Effector memory CD4-positive, alpha-beta T cell (primary cell): ENCODE results near the gene SLC35A5.

Source experiments
- DNase-seq, 3 donors: peaks; one replicate each; pipeline ENCODE4 v3.0.0-alpha.2; 2020
- H3K27ac ChIP-seq: 2 replicates; pipeline ENCODE4 v1.7.0; 2013; ENCODE audit warnings: mild to moderate bottlenecking, low read length, moderate library complexity; ENCODE audit not compliant: insufficient read depth, poor library complexity, severe bottlenecking
- H3K27me3 ChIP-seq: replicated peaks from 2 replicates; pipeline ENCODE4 v1.7.0; 2013; ENCODE audit warnings: mild to moderate bottlenecking, low read length; ENCODE audit not compliant: insufficient read depth, control insufficient read depth, poor library complexity, severe bottlenecking
- H3K36me3 ChIP-seq: 2 replicates; pipeline ENCODE4 v1.7.0; 2013; ENCODE audit warnings: mild to moderate bottlenecking, low read length, moderate library complexity; ENCODE audit not compliant: control insufficient read depth, insufficient read depth
- H3K4me1 ChIP-seq: 2 replicates; pipeline ENCODE4 v1.7.0; 2013; ENCODE audit warnings: low read length, mild to moderate bottlenecking; ENCODE audit not compliant: control insufficient read depth, insufficient read depth, poor library complexity, severe bottlenecking
- H3K4me3 ChIP-seq: 2 replicates; pipeline ENCODE4 v1.7.0; 2013; ENCODE audit warnings: low read length, low read depth, mild to moderate bottlenecking; ENCODE audit not compliant: insufficient read depth, poor library complexity, severe bottlenecking
- H3K9me3 ChIP-seq: 2 replicates; pipeline ENCODE4 v1.7.0; 2013; ENCODE audit warnings: mild to moderate bottlenecking, low read length, moderate library complexity; ENCODE audit not compliant: control insufficient read depth

The SLC35A5 gene

DNA sequence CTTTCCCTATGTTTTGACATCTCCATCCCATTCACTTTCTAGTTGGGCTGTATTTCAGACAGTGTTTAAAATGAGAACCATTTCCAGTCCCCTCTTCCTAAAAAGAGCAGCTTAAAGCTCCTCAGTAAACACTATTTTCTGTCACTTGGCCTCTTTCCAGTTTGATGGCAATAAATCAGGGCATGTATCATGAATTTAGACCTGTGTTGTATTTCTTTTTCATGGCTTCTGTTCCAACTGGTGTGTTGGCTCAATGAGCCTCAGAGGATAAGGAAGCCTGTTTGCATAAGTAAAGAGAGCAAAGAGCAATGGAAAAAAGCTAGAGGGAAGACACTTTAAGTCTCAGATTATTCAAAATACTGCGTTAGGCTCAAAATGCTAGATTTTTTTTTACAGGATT is 71.9 kb downstream of the SLC35A5 start:
- DNase-seq = no peak
- Histone ChIP-seq H3K27me3 (no peaks in the 10 kb centered on the region), H3K36me3 (no peaks in the 10 kb centered on the region), H3K4me1 (no peaks in the 10 kb centered on the region), H3K9me3 (no peaks in the 10 kb centered on the region), H3K4me3 (no peak overlapping the region), H3K27ac (no peak overlapping the region)

GRCh38 chr3:112634786-112635541 is 73.1 kb downstream of the SLC35A5 start:
- Histone ChIP-seq H3K36me3 (no peaks in the 10 kb centered on the region), H3K9me3 (no peaks in the 10 kb centered on the region), H3K4me1 (no peaks in the 10 kb centered on the region), H3K27me3 (no peaks in the 10 kb centered on the region), H3K27ac (no peak overlapping the region), H3K4me3 (no peak overlapping the region)
- DNase-seq = no peak
